ENCODE measurements around the gene GTPBP6. TPM values are rescaled to one million over a fixed set of nuclear protein-coding genes. Genes with fewer than 3 reads are reported as not detected.
"Not testable (repeated sequence)": the region's sequence is repeated elsewhere in the genome, so short reads cannot be mapped to it uniquely, and the experiment has no call there.

GTPBP6 gene
- polyA plus RNA-seq, 1 donor, result 46.9 TPM

DNA sequence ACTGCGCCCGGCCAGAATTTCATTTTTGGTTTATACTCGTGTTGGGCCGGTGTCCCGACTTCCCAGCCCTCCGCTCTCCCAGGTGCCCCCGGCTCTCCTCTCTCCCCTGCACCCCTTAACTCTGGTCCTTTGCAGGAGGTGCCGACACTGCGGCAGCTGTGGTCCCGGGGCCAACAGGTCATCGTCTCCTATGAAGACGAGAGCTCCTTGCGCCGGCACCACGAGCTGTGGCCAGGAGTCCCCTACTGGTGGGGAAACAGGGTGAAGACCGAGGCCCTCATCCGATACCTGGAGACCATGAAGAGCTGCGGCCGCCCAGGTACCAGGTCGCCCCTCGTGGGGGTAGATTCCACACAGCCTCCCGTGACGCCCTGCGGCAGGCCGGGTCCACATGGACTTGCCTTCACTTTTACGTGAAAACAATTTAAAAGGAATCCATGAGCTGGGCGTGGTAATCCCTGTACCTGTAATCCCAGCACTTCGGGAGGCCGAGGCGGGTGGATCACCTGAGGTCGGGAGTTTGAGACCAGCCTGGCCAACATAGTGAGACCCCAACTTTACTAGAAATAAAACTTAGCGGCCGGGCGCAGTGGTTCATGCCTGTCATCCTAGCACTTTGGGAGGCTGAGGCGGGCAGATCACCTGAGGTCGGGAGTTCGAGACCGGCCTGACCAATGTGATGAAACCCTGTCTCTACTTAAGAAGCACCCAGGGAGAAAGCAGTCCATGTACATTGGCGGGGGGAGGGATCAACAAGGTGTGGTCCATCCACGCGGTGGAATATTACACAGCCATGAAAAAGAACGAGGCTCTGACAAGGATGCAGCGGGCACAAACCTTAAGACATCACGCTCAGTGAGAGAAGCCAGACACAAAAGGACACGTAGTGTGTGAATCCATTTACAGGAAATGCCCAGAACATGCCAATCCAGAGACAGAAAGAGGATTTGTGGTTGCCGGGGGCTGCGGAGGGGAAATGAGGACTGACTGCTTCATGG, 25.4 kb downstream of the GTPBP6 start:
- no peak for DNase-seq (ENCODE audit: low read depth)

- DNase-seq (ENCODE audit: low read depth), result no peak
Observed at GRCh38 chrX:291411-291901, 27.1 kb downstream of the GTPBP6 start.

GRCh38 chrX:290476-291166, 28.0 kb downstream of the GTPBP6 start:
- DNase-seq (ENCODE audit: low read depth), result no peak

DNA sequence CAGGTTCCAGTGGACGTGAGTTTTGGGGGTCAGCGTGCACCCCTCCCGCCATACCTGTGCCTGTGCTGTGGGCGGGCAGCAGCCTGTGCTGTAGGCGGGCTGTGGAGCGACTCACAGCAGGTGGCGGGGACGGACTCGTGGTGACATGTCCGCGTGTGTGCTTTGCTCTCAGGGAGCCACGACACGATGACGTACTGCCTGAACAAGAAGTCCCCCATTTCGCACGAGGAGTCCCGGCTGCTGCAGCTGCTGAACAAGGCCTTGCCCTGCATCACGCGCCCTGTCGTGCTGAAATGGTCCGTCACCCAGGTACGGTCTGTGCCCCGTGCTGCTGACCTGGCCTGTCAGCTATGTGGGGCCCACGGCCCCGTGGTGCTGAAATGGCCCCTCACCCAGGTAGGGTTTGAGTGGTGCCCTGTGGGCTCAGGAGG, 30.0 kb downstream of the GTPBP6 start:
- DNase-seq (ENCODE audit: low read depth), result no peak

GRCh38 chrX:287670-288069, 30.9 kb downstream of the GTPBP6 start:
- no peak for DNase-seq (ENCODE audit: low read depth)

DNA sequence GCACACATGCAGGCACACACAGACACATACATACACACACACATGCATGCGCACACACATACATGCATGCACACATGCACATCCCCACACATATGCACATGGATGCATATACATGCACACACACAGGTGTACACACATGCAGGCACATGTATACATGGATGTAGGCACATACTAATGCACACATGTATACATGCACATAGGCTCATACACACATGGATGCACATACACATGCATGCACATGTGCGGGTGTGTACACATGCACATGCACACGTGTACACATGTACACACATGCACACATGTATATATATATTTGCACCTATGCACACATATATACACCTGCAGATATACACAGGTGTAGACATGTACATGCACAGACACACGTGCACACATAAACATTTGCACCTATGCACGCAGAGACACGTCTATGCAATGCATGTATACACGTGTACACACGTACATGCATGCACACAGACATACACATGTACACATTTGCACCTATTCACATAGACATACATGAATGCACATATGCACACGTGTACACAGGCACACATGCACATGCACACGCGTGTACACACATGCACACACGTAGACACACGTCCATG, 33.4 kb downstream of the GTPBP6 start:
- no peak for DNase-seq (ENCODE audit: low read depth)

DNA sequence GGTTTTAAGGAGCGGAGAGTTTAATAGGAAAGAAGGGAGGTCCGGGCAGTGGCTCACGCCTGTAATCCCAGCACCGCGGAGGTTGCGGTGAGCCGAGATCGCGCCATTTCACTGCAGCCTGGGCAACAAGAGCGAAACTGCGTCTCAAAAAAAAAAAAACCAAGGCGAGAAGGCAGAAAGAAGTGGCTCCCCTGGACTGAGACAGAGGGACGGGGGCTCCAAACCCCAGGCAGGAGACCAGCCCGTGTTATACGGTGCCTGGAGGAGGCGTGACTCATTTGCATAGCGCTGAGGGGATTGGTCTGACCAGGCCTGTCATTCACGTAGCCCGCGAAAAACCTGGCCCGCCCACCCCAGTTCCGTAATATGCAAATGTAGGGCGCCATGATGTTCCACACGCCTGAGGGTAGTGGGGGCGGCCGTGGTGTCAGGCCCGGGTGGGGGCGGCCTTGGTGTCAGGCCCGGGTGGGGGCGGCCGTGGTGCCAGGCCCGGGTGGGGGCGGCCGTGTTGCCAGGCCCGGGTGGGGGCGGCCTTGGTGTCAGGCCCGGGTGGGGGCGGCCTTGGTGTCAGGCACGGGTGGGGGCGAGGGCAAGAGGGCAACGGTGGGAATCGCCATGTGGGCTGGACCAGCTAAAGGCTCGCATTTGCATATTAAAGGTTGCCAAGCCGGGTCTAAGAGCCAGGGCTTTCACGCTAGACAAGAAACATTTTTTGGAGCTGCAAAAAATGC, 35.3 kb downstream of the GTPBP6 start:
- peak; percentile 81 for DNase-seq (ENCODE audit: low read depth)

DNA sequence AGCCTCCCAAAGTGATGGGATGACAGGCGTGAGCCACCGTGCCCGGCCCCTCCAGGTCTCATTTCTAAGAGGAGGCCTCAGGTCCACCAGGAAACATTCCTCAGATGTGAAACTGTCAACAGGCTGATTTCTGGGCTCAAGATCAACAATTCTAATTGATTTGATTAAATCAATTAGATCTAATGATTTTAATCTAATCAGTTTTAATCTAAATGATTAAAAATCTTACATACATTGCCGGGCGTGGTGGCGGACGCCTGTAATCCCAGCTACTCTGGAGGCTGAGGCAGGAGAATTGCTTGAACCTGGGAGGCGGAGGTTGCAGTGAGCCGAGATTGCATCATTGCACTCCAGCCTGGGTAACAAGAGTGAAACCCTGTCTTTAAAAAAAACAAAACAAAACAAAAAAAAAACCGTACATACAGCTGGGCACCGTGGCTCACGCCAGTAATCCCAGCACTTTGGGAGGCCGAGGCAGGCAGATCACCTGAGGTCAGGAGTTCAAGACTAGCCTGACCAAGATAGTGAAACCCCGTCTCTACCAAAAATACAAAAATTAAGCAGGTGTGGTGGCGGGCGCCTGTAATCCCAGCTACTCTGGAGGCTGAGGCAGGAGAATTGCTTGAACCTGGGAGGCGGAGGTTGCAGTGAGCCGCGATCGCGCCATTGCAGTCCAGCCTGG, 36.5 kb downstream of the GTPBP6 start:
- not testable (repeated sequence) for DNase-seq (ENCODE audit: low read depth)

- DNase-seq (ENCODE audit: low read depth), result no peak
Observed at GRCh38 chrX:281166-281999, 37.2 kb downstream of the GTPBP6 start, which contains the start of gene PLCXD1. Gene PLCXD1 (plus strand): TSS chrX:281381. CDS start chrX:284188, 2,807 bp downstream.

DNA sequence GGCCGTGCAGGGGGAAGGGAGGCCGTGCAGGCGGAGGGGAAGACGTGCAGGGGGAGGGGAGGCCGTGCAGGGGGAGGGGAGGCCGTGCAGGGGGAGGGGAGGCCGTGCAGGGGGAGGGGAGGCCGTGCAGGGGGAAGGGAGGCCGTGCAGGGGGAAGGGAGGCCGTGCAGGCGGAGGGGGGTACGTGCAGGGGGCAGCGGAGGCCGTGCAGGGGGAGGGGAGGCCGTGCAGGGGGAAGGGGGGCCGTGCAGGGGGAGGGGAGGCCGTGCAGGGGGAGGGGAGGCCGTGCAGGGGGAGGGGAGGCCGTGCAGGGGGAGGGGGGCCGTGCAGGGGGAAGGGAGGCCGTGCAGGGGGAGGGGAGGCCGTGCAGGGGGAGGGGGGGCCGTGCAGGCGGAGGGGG, 37.9 kb downstream of the GTPBP6 start:
- DNase-seq (ENCODE audit: low read depth), result not testable (repeated sequence)

- not testable (repeated sequence) for DNase-seq (ENCODE audit: low read depth)
Observed at GRCh38 chrX:279757-280604, 38.6 kb downstream of the GTPBP6 start.

GRCh38 chrX:276581-277201, 41.9 kb downstream of the GTPBP6 start:
- DNase-seq (ENCODE audit: low read depth), result no peak

DNA sequence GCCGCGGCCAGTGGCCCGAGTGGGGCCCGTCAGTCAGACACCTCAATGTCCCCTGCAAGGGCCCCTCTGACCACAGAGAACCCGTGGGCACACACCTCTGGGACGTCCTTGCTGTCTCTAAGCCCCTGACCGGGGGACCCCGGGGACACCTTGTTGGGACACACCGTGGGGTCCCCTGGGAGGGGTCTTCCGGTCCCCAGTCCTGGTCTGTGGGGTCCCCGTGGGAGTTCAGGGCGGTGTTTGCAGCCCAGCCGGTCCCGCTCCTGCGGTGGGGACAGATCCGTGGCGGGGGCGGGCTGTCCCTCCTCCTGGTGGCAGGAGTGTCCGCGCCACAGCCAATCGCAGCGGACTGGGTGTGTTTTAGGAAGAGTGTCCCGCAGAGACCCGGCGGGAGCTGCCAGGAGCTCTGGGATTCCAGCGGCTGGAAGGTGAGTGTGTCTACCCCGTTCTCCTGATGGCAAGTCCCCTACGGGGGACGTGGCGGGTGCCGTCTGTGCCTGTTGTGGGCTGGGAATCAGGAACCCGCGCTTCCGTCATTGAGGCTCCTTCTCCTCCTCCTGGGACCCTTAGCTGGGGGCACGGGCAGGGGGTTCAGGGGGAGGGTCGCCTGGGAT, 42.5 kb downstream of the GTPBP6 start:
- no peak for DNase-seq (ENCODE audit: low read depth)

- DNase-seq (ENCODE audit: low read depth), result no peak
Observed at GRCh38 chrX:275476-275966, 43.1 kb downstream of the GTPBP6 start.

DNA sequence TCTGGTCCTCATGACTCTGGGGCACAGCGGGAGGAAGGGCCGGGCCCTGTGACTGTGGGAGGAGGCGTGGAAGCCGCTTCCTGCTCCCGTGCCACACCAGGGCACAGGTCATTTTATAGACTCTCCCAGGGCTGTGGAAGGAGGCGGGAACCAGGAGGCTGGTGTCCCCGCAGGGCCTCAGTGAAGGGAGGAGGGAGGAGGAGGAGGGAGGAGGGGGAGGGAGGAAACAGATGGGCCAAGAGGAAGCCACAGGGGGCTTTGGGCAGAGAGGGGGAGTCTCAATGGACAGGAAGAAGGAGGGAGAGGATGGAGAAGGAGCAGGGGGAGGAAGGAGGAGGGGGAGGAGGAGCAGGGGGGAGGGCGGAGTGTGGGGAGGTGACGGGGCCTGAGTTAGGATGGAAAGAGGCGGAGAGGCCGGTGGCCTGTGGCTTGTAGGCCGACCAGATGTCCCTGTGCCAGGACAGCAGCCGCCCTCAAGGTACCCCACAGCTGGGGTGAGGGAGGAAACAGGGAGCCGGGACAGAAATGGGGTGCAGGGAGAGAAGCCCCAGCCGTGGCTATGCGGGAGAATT, 43.6 kb downstream of the GTPBP6 start:
- DNase-seq (ENCODE audit: low read depth), result no peak

GRCh38 chrX:270848-271367, 47.7 kb downstream of the GTPBP6 start:
- no peak for DNase-seq (ENCODE audit: low read depth)

DNA sequence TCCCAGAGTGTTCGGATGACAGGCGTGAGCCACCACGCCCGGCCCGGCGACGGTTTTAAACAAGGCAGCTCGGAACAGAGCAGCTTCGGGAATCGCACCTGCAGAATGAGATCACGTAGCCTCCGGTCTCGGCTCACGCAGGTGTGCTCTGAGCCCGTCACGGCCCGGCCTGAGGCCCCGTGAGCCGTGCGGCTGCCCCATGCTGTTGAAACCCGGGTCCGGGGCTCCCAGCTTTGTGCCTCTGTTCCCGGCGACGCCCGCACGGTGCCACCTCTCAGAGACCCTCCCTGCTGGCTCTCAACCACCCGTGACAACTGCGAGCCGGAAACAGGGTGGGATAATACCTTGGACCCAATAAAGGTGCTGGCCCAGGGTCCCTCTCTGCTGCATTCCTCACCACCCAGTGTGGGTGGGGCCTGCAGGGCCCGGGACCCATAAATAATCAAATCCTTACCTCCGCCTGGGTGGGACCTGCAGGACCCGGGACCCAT, 50.8 kb downstream of the GTPBP6 start:
- no peak for DNase-seq (ENCODE audit: low read depth)

All from forelimb muscle (tissue), 1 donor.